HepG2 (cell line): ENCODE data around the gene SNAI3. TPM values are rescaled to one million over a fixed set of nuclear protein-coding genes. Genes with fewer than 3 reads are reported as not detected.
A peak's percentile ranks its signal among the peaks of the same experiment; 100 is the strongest.

Experiments used
- CBX2 ChIP-seq, 2 experiments: fragments of 200-600 bp in 1 of 2; sonication (generic); formaldehyde crosslinking in 1 of 2; IDR thresholded peaks; 2 replicates each; pipeline versions ENCODE4 v1.7.0 to v1.8.1; 2018 to 2022; ENCODE audit warnings: low read depth in 2 of 2, low read length in 1 of 2, mild to moderate bottlenecking in 1 of 2, missing genetic modification reagents in 1 of 2
- E2F5 ChIP-seq: sonication (generic); formaldehyde crosslinking; conservative IDR thresholded peaks from 2 replicates; pipeline ENCODE4 v1.4.0; 2020; ENCODE audit warnings: missing genetic modification reagents
- ELF3 ChIP-seq: IDR thresholded peaks from 2 replicates; pipeline ENCODE4 v1.6.1; 2016; ENCODE audit warnings: missing genetic modification reagents, missing compliant biosample characterization
- EP300 ChIP-seq, 3 experiments: sonication (generic) in 1 of 3; formaldehyde crosslinking in 1 of 3; IDR thresholded peaks; 2 replicates each; pipeline versions ENCODE4 v1.5.1 to v1.6.1; 2011 to 2020; ENCODE audit warnings: low read depth in 2 of 3, low read length in 2 of 3, borderline replicate concordance in 1 of 3, improper control_type of control experiment in 1 of 3, mild to moderate bottlenecking in 1 of 3, missing genetic modification reagents in 1 of 3, moderate library complexity in 1 of 3
- FOXK2 ChIP-seq: fragments of 450-650 bp; IDR thresholded peaks from 2 replicates; pipeline ENCODE4 v1.6.1; 2016
- HIVEP1 ChIP-seq: sonication (generic); formaldehyde crosslinking; IDR thresholded peaks from 2 replicates; pipeline ENCODE4 v1.4.0; 2020; ENCODE audit warnings: mild to moderate bottlenecking, missing genetic modification reagents
- KLF15 ChIP-seq: sonication (generic); formaldehyde crosslinking; IDR thresholded peaks from 2 replicates; pipeline ENCODE4 v1.8.1; 2023; ENCODE audit warnings: borderline replicate concordance, mild to moderate bottlenecking, inconsistent platforms, missing genetic modification reagents, mixed read lengths
- MAZ ChIP-seq, 2 experiments: sonication (generic) in 1 of 2; formaldehyde crosslinking in 1 of 2; IDR thresholded peaks; 2 replicates each; pipeline versions ENCODE4 v1.5.0 to v1.6.1; 2012 to 2020; ENCODE audit warnings: low read depth in 2 of 2, mild to moderate bottlenecking in 2 of 2, borderline replicate concordance in 1 of 2, improper control_type of control experiment in 1 of 2, low read length in 1 of 2, missing genetic modification reagents in 1 of 2, moderate library complexity in 1 of 2
- MBD4 ChIP-seq: IDR thresholded peaks from 2 replicates; pipeline ENCODE4 v1.6.1; 2012; ENCODE audit warnings: low read length, inconsistent platforms, borderline replicate concordance
- MZF1 ChIP-seq: sonication (generic); formaldehyde crosslinking; IDR thresholded peaks from 2 replicates; pipeline ENCODE4 v1.8.1; 2023; ENCODE audit warnings: mild to moderate bottlenecking, missing genetic modification reagents, borderline replicate concordance
- PRPF4 ChIP-seq: fragments of 200-400 bp; formaldehyde crosslinking; IDR thresholded peaks from 2 replicates; pipeline ENCODE4 v1.6.1; 2016; ENCODE audit warnings: low read length, low read depth; ENCODE audit not compliant: poor library complexity, severe bottlenecking
- TERF1 ChIP-seq: sonication (generic); formaldehyde crosslinking; IDR thresholded peaks from 2 replicates; pipeline ENCODE4 v1.8.0; 2022; ENCODE audit warnings: mild to moderate bottlenecking, missing genetic modification reagents, moderate library complexity
- ZBTB25 ChIP-seq: IDR thresholded peaks from 2 replicates; pipeline ENCODE4 v1.6.1; 2018; ENCODE audit warnings: missing genetic modification reagents
- ZBTB38 ChIP-seq: sonication (generic); formaldehyde crosslinking; IDR thresholded peaks from 2 replicates; pipeline ENCODE4 v1.5.1; 2020; ENCODE audit warnings: mild to moderate bottlenecking, missing genetic modification reagents
- ZNF564 ChIP-seq: sonication (generic); formaldehyde crosslinking; IDR thresholded peaks from 2 replicates; pipeline ENCODE4 v1.8.1; 2023; ENCODE audit warnings: mild to moderate bottlenecking, missing genetic modification reagents
- ZNF674 ChIP-seq: sonication (generic); formaldehyde crosslinking; IDR thresholded peaks from 2 replicates; pipeline ENCODE4 v1.5.0; 2020; ENCODE audit warnings: low read depth, mild to moderate bottlenecking, missing genetic modification reagents
- polyA plus RNA-seq, 8 experiments: library from polyadenylated mRNA; depleted of rRNA in 3 of 8; stranded (reverse) in 7 of 8; unstranded in 1 of 8; fragments of >200 nt; fragmentation: Illumina TruSeq in 4 of 8; extraction: Trizol in 4 of 8; gene quantifications; 2 replicates each; pipeline versions ENCODE4 v1.2.1 to v1.2.3, GENCODE V29; 2011 to 2016; ENCODE audit warnings: low read depth in 4 of 8, missing spikeins in 1 of 8, mixed read lengths in 1 of 8; ENCODE audit not compliant: insufficient read depth in 1 of 8
- total RNA-seq, 5 experiments: library from RNA; depleted of rRNA; stranded (reverse); fragments of >200 nt; fragmentation: Illumina TruSeq; extraction: Trizol; gene quantifications; 2 replicates each; pipeline ENCODE4 v1.2.3, GENCODE V29; 2016; ENCODE audit warnings: low read depth in 1 of 5
- TF ChIP-seq, protein P1 (sequence below): sonication (generic); formaldehyde crosslinking; IDR thresholded peaks from 2 replicates; pipeline ENCODE4 v1.4.0; 2020; ENCODE audit warnings: mild to moderate bottlenecking, missing genetic modification reagents, borderline replicate concordance
- TF ChIP-seq, protein P2 (sequence below): sonication (generic); formaldehyde crosslinking; IDR thresholded peaks from 2 replicates; pipeline ENCODE4 v1.5.0; 2020; ENCODE audit warnings: missing genetic modification reagents

The SNAI3 gene
- total and polyA plus RNA-seq, 2 of the 13 experiments (the other 11 are each of a cell fraction or from before 2014, with no cell fraction given) = 0.09 to 0.18 TPM

- no peak for TF ChIP-seq TERF1
- no peak for TF ChIP-seq KLF15
- TF ChIP-seq ZNF564 (CRISPR knock-in tag) = no peak
- TF ChIP-seq PRPF4 = no peak
- no peak for TF ChIP-seq ELF3 (CRISPR knock-in tag)
- TF ChIP-seq ZNF674 (CRISPR knock-in tag) = no peak
- TF ChIP-seq E2F5 (CRISPR knock-in tag) = no peak
- TF ChIP-seq MAZ (IDR thresholded peaks at IDR 0.05; ENCODE audit: borderline replicate concordance, low read depth, low read length) = no peak
- TF ChIP-seq MAZ (CRISPR knock-in tag; IDR thresholded peaks at IDR 0.05; ENCODE audit: low read depth) = no peak
- TF ChIP-seq FOXK2 = no peak
- no peak for TF ChIP-seq EP300 (IDR thresholded peaks at IDR 0.05; ENCODE audit: low read depth in 2 of 2, low read length in 2 of 2)
- no peak for TF ChIP-seq EP300 (CRISPR knock-in tag; IDR thresholded peaks at IDR 0.05; ENCODE audit: borderline replicate concordance)
- TF ChIP-seq MBD4 = no peak
- TF ChIP-seq HIVEP1 (CRISPR knock-in tag) = no peak
- no peak for TF ChIP-seq CBX2 (IDR thresholded peaks at IDR 0.05; ENCODE audit: low read depth, low read length)
- TF ChIP-seq CBX2 (CRISPR knock-in tag; IDR thresholded peaks at IDR 0.05; ENCODE audit: low read depth) = no peak
- TF ChIP-seq ZBTB25 (CRISPR knock-in tag) = no peak
- TF ChIP-seq ZBTB38 (CRISPR knock-in tag) = peak; percentile 52; the same call in 1 of the 2 replicates
- TF ChIP-seq, protein P1, sequence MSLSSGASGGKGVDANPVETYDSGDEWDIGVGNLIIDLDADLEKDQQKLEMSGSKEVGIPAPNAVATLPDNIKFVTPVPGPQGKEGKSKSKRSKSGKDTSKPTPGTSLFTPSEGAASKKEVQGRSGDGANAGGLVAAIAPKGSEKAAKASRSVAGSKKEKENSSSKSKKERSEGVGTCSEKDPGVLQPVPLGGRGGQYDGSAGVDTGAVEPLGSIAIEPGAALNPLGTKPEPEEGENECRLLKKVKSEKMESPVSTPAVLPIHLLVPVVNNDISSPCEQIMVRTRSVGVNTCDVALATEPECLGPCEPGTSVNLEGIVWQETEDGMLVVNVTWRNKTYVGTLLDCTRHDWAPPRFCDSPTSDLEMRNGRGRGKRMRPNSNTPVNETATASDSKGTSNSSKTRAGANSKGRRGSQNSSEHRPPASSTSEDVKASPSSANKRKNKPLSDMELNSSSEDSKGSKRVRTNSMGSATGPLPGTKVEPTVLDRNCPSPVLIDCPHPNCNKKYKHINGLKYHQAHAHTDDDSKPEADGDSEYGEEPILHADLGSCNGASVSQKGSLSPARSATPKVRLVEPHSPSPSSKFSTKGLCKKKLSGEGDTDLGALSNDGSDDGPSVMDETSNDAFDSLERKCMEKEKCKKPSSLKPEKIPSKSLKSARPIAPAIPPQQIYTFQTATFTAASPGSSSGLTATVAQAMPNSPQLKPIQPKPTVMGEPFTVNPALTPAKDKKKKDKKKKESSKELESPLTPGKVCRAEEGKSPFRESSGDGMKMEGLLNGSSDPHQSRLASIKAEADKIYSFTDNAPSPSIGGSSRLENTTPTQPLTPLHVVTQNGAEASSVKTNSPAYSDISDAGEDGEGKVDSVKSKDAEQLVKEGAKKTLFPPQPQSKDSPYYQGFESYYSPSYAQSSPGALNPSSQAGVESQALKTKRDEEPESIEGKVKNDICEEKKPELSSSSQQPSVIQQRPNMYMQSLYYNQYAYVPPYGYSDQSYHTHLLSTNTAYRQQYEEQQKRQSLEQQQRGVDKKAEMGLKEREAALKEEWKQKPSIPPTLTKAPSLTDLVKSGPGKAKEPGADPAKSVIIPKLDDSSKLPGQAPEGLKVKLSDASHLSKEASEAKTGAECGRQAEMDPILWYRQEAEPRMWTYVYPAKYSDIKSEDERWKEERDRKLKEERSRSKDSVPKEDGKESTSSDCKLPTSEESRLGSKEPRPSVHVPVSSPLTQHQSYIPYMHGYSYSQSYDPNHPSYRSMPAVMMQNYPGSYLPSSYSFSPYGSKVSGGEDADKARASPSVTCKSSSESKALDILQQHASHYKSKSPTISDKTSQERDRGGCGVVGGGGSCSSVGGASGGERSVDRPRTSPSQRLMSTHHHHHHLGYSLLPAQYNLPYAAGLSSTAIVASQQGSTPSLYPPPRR (CRISPR knock-in tag) = 0 out of 2 replicates have a peak, but pooled peaks have one; percentile 29
- TF ChIP-seq MZF1 = no peak
- TF ChIP-seq, protein P2, sequence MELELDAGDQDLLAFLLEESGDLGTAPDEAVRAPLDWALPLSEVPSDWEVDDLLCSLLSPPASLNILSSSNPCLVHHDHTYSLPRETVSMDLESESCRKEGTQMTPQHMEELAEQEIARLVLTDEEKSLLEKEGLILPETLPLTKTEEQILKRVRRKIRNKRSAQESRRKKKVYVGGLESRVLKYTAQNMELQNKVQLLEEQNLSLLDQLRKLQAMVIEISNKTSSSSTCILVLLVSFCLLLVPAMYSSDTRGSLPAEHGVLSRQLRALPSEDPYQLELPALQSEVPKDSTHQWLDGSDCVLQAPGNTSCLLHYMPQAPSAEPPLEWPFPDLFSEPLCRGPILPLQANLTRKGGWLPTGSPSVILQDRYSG (CRISPR knock-in tag) = no peak
Observed at GRCh38 chr16:88639231-88640038, 46.9 kb downstream of the SNAI3 start (continued).
